ENCODE results near the gene NR1D2.
A peak's percentile ranks its signal among the peaks of the same experiment; 100 is the strongest.

The NR1D2 gene

GRCh38 chr3:23961066-23961465 is 16.0 kb downstream of the NR1D2 start (continued):
- TF ChIP-seq ZNF837 (tag by site-specific recombination; IDR thresholded peaks at IDR 0.05) (no peak), ZNF747 (tag by site-specific recombination; IDR thresholded peaks at IDR 0.05) (no peak), ZNF423 (tag by site-specific recombination; IDR thresholded peaks at IDR 0.05) (no peak), ZNF221 (tag by site-specific recombination; IDR thresholded peaks at IDR 0.05; ENCODE audit: borderline replicate concordance) (no peak), ZNF214 (tag by site-specific recombination; IDR thresholded peaks at IDR 0.05; ENCODE audit: borderline replicate concordance) (no peak), ZBTB17 (tag by site-specific recombination; IDR thresholded peaks at IDR 0.05) (no peak), ZNF658 (tag by site-specific recombination; IDR thresholded peaks at IDR 0.05) (no peak)

GRCh38 chr3:23961913-23962312 is 16.8 kb downstream of the NR1D2 start:
- Histone ChIP-seq H3K4me1 (ENCODE audit: control insufficient read depth, insufficient read depth, low read length) (no peaks in the 10 kb centered on the region; the same call in 1 of the 2 replicates), H3K27ac (ENCODE audit: extremely low read depth, low read depth, low read length) (no peak overlapping the region), H3K36me3 (ENCODE audit: control insufficient read depth in 2 of 2, insufficient read depth in 1 of 2, low read length in 2 of 2) (peaks cover 19 to 49% of the 10 kb centered on the region in 2 experiments; a peak in 2 of 3 replicates), H3K4me3 (ENCODE audit: low read depth, low read length) (no peak overlapping the region), H3K9me3 (ENCODE audit: control insufficient read depth, insufficient read depth, low read depth, low read length) (no peaks in the 10 kb centered on the region)
- TF ChIP-seq, protein P1, sequence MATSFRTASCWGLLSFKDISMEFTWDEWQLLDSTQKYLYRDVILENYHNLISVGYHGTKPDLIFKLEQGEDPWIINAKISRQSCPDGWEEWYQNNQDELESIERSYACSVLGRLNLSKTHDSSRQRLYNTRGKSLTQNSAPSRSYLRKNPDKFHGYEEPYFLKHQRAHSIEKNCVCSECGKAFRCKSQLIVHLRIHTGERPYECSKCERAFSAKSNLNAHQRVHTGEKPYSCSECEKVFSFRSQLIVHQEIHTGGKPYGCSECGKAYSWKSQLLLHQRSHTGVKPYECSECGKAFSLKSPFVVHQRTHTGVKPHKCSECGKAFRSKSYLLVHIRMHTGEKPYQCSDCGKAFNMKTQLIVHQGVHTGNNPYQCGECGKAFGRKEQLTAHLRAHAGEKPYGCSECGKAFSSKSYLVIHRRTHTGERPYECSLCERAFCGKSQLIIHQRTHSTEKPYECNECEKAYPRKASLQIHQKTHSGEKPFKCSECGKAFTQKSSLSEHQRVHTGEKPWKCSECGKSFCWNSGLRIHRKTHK (tag by site-specific recombination; IDR thresholded peaks at IDR 0.05): no peak
- TF ChIP-seq AEBP2 (tag by site-specific recombination; IDR thresholded peaks at IDR 0.05; ENCODE audit: borderline replicate concordance): no peak
- TF ChIP-seq ZNF202 (tag by site-specific recombination; IDR thresholded peaks at IDR 0.05; ENCODE audit: borderline replicate concordance): no peak
- TF ChIP-seq ZNF776 (tag by site-specific recombination; IDR thresholded peaks at IDR 0.05; ENCODE audit: borderline replicate concordance): no peak
- ChIA-PET CTCF (interaction anchor here (1.4 kb wide), 1 partner anchor 11 kb away, joined by 3 read pairs; no protein-coding TSS in a partner anchor), POLR2A (interaction anchor here (1.5 to 1.6 kb wide), 2 partner anchors 41 to 45 kb away, joined by 3 to 4 read pairs; partner anchors contain the start of genes NKIRAS1 and RPL15)

- peaks cover 27 to 63% of the 10 kb centered on the region in 2 experiments; a peak in 2 of 3 replicates for H3K36me3 ChIP-seq (ENCODE audit: control insufficient read depth in 2 of 2, insufficient read depth in 1 of 2, low read length in 2 of 2)
- no peak overlapping the region for H3K27ac ChIP-seq (ENCODE audit: extremely low read depth, low read depth, low read length)
- peaks cover 3% of the 10 kb centered on the region for H3K4me1 ChIP-seq (ENCODE audit: control insufficient read depth, insufficient read depth, low read length)
- H3K4me3 ChIP-seq (ENCODE audit: low read depth, low read length): no peak overlapping the region
- CTCF ChIA-PET: no interaction called here
- peak; percentile 59; the same call in 1 of the 2 replicates for TF ChIP-seq SCRT1 (tag by site-specific recombination; IDR thresholded peaks at IDR 0.05; ENCODE audit: borderline replicate concordance)
- TF ChIP-seq OVOL3 (tag by site-specific recombination; IDR thresholded peaks at IDR 0.05): no peak
- no peak for TF ChIP-seq ZNF600 (tag by site-specific recombination; IDR thresholded peaks at IDR 0.05)
- TF ChIP-seq ZNF354C (tag by site-specific recombination; IDR thresholded peaks at IDR 0.05; ENCODE audit: borderline replicate concordance, low read depth): no peak
- peak; percentile 93 for TF ChIP-seq SCRT2 (tag by site-specific recombination; IDR thresholded peaks at IDR 0.05)
- POLR2A ChIA-PET: no interaction called here
- no peaks in the 10 kb centered on the region for H3K9me3 ChIP-seq (ENCODE audit: control insufficient read depth, insufficient read depth, low read depth, low read length)
Observed at GRCh38 chr3:23964537-23965235, 19.6 kb downstream of the NR1D2 start.

DNA sequence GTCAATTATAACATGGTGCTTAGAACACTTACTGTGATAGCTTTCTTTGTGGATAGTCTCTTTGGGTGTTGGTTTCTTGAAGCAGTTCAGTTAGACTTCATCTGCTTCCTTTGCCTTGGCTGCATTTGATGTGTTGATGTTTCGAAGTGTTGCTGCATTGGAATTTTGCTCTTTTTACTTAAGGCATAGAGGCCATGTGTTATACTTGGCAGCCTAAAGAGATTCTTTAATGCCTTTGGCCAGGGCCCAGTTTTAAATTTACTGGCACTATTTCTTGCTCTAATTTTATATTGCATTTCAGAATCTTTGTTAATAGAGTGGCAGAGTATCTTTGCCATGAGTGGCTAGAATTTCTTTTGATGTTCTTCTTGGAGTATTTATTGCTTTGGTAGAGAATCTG is 21.2 kb downstream of the NR1D2 start:
- ChIA-PET POLR2A (interaction anchor here (1.2 kb wide), 1 partner anchor 49 kb away, joined by 3 read pairs; the partner anchor contains the start of genes NKIRAS1 and RPL15), CTCF (interaction anchor here (1.1 kb wide), 1 partner anchor 19 kb away, joined by 6 read pairs; no protein-coding TSS in a partner anchor)
- Histone ChIP-seq H3K4me1 (ENCODE audit: control insufficient read depth, insufficient read depth, low read length) (peaks cover 3% of the 10 kb centered on the region), H3K27ac (ENCODE audit: extremely low read depth, low read depth, low read length) (no peak overlapping the region), H3K36me3 (ENCODE audit: control insufficient read depth in 2 of 2, insufficient read depth in 1 of 2, low read length in 2 of 2) (peaks cover 29 to 62% of the 10 kb centered on the region in 2 experiments; a peak in 2 of 3 replicates), H3K4me3 (ENCODE audit: low read depth, low read length) (no peak overlapping the region), H3K9me3 (ENCODE audit: control insufficient read depth, insufficient read depth, low read depth, low read length) (no peaks in the 10 kb centered on the region)
- TF ChIP-seq IKZF3 (tag by site-specific recombination; IDR thresholded peaks at IDR 0.05): no peak
- TF ChIP-seq FEZF1 (tag by site-specific recombination; IDR thresholded peaks at IDR 0.05): 0 out of 2 replicates have a peak, but pooled peaks have one; percentile 32

Data from HEK293 (cell line).